ENCODE data around the gene SLAMF9.

DNA sequence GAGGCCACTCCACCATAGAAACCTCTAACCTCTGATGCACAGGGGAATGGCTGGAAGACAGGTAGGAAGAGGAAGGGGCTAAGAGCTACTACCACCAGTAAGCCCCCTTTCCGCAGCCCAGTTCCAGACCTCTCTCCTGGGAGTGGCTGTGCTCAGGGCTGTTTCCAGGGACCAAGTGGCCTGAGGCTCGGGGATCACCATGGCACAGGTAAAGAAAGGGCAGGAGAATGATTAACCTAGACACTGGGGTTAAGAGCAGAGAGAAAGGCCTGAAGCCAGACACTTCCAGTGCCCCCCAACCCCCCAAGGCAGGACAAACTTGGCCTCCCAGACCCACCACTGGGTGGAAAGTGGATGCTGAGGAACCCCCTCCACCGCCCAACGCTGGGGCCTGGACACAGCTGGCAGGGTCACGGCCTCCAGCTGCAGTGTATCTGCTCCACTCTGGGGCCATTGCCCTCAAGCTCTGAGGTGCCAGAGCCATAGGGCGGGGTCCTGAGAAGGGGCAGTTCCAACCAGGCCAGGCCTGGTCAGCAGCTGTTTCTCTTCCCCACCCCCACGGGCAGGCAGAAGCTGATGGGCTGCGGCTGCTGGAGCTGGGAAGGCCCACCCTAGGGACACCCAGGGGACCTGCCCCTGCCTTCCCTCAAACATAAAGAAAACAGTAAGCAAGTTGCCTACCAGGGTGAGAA, 31.4 kb downstream of the SLAMF9 start:
- TF ChIP-seq, protein P1, sequence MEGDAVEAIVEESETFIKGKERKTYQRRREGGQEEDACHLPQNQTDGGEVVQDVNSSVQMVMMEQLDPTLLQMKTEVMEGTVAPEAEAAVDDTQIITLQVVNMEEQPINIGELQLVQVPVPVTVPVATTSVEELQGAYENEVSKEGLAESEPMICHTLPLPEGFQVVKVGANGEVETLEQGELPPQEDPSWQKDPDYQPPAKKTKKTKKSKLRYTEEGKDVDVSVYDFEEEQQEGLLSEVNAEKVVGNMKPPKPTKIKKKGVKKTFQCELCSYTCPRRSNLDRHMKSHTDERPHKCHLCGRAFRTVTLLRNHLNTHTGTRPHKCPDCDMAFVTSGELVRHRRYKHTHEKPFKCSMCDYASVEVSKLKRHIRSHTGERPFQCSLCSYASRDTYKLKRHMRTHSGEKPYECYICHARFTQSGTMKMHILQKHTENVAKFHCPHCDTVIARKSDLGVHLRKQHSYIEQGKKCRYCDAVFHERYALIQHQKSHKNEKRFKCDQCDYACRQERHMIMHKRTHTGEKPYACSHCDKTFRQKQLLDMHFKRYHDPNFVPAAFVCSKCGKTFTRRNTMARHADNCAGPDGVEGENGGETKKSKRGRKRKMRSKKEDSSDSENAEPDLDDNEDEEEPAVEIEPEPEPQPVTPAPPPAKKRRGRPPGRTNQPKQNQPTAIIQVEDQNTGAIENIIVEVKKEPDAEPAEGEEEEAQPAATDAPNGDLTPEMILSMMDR (IDR thresholded peaks at IDR 0.05) = no peak
- TF ChIP-seq ZFX (IDR thresholded peaks at IDR 0.05; ENCODE audit: borderline replicate concordance) = no peak

All from 22Rv1 (cell line).